Fibroblast of mammary gland (primary cell): ENCODE results near the gene GPR139.

ENCODE experiments used
- DNase-seq: peaks from one replicate; pipeline ENCODE4 v3.0.0-alpha.2; 2010; ENCODE audit warnings: low read depth
- H3K4me3 ChIP-seq: 2 replicates; pipeline ENCODE4 v1.5.1; 2011; ENCODE audit warnings: low read depth, mild to moderate bottlenecking, low read length, moderate library complexity; ENCODE audit not compliant: control insufficient read depth
- CTCF ChIP-seq: conservative IDR thresholded peaks from 2 replicates; pipeline ENCODE4 v1.5.1; 2011; ENCODE audit warnings: low read depth, low read length, inconsistent platforms; ENCODE audit not compliant: control insufficient read depth, insufficient read depth

The GPR139 gene

GRCh38 chr16:20079106-20079505 is 5.4 kb upstream of the GPR139 start:
- no peak overlapping the region for H3K4me3 ChIP-seq
- no peak for DNase-seq
- no peak for TF ChIP-seq CTCF

- TF ChIP-seq CTCF, result no peak
- H3K4me3 ChIP-seq, result no peak overlapping the region
- no peak for DNase-seq
Observed at GRCh38 chr16:20075243-20075642, 1.6 kb upstream of the GPR139 start.

GRCh38 chr16:20074099-20074991 is 655 bp upstream of the GPR139 start:
- no peak overlapping the region for H3K4me3 ChIP-seq
- DNase-seq, result no peak
- no peak for TF ChIP-seq CTCF

DNA sequence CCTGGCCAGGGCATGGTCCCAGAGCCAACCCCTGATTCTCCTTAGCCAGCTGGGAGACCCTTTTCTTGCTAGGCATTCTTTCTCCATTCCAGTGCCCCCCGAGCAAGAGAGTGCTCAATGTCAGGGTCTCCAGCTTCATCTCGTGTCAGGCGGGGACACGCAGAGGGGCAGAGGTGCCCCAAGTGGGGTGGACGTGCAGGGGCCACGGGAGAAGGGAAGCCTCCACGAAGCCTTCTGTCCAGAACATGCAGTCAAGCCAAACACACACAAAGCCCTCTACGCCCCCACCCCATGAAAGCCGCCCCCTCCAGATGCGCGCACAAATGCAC is 852 bp downstream of the GPR139 start:
- no peak for TF ChIP-seq CTCF
- no peak for DNase-seq
- no peak overlapping the region for H3K4me3 ChIP-seq

- no peak for TF ChIP-seq CTCF
- DNase-seq, result no peak
- H3K4me3 ChIP-seq, result no peak overlapping the region
Observed at GRCh38 chr16:20072146-20072873, 1.4 kb downstream of the GPR139 start.

GRCh38 chr16:20064931-20065330 is 8.8 kb downstream of the GPR139 start:
- TF ChIP-seq CTCF, result no peak
- H3K4me3 ChIP-seq, result no peak overlapping the region
- DNase-seq, result no peak

DNA sequence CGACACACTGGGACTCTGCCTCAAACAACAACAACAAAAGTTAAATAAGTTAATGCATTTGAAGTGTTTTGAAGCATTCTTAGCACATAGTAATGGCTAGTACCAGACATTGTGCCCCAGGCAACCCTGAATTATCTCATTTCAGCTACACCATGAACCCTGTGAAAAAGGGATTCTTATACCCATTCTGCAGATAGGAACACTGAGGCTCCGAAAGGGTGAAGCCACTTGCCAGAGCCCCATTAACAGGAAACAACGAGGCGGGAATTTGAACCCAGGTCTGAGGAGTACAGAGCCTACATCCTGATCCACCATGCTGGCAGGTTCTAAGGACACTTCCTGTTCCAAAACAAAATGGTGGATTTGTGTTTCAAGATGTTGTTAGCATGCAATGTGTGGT is 9.2 kb downstream of the GPR139 start:
- TF ChIP-seq CTCF, result no peak
- DNase-seq, result no peak
- H3K4me3 ChIP-seq, result no peak overlapping the region
